Kidney tubule cell (primary cell): Measurements from ENCODE around the gene ITIH6.

ENCODE experiments used
- DNase-seq: peaks from one replicate; pipeline ENCODE4 v3.0.0-alpha.2; 2018; ENCODE audit warnings: low spot score

Gene ITIH6

GRCh38 chrX:54710920-54711319, 87.1 kb downstream of the ITIH6 start:
- no peak for DNase-seq

DNA sequence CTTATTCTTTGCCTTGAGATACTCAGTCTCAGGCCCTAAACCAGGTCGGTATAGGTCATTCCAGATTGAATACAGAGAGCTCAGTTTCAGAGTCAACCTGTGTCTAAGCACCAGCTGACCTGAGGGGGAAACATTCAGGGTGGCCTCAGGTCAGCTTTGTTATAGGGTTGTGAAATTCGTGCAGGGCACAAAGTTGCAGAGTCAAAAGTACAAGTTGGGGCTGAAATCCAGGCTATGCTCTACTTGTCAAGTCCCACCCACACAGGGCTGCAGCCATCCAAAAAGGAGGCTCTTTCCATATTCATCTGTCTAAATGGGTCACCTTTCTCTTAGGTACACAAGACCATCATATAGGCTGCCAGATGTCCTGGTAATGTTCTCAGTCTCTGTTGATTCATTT, 89.7 kb downstream of the ITIH6 start:
- no peak for DNase-seq
